GM12878 (cell line): ENCODE data around the gene RGS11. TPM values are rescaled to one million over a fixed set of nuclear protein-coding genes. Genes with fewer than 3 reads are reported as not detected.
A peak's percentile ranks its signal among the peaks of the same experiment; 100 is the strongest.

Source experiments
- ATAC-seq: fragments of 200-7000 bp; cut with Tn5 transposase; 3 replicates; pipeline ENCODE4 v1.9.1; 2020; ENCODE audit warnings: mild to moderate bottlenecking, moderate library complexity
- BruUV-seq: library from RNA; stranded (reverse); fragments of 400-500 nt; replicated peaks from 2 replicates; lab custom pipeline; 2021; lab: Mats Ljungman, UMichigan
- CTCF ChIA-PET: fragments of 300-600 bp; sonication (Branson Sonifier 250); formaldehyde crosslinking; extraction: SDS; loops from one replicate; lab custom pipeline; 2021; ENCODE audit warnings: inconsistent platforms; lab: Yijun Ruan, JAX
- POLR2A ChIA-PET: fragments of 350-600 bp; formaldehyde crosslinking; extraction: SDS; loops from one replicate; lab custom pipeline; 2021; ENCODE audit warnings: inconsistent platforms; lab: Charles Lee
- RAD21 ChIA-PET: fragments of 300-600 bp; sonication (Branson Sonifier 250); formaldehyde crosslinking; loops from one replicate; lab custom pipeline; 2023; ENCODE audit warnings: antibody characterized with exemption; ENCODE audit not compliant: unreplicated experiment; lab: Charles Lee
- SMC1A ChIA-PET: fragments of 300-600 bp; sonication (Branson Sonifier 250); formaldehyde crosslinking; loops from one replicate; lab custom pipeline; 2023; ENCODE audit not compliant: unreplicated experiment, uncharacterized antibody; lab: Charles Lee
- DNase-seq: peaks from one replicate; pipeline ENCODE4 v3.0.0-alpha.2; 2011; ENCODE audit warnings: low read depth, low spot score
- FAIRE-seq: peaks from 3 replicates; lab custom pipeline; 2011; peaks lifted over from hg19 to GRCh38; lab: Jason Lieb, UNC
- H2AFZ ChIP-seq: 2 replicates; pipeline ENCODE4 v1.6.0; 2011; ENCODE audit warnings: low read depth, low read length, control low read depth; ENCODE audit not compliant: control insufficient read depth
- H3K27ac ChIP-seq: 2 replicates; pipeline ENCODE4 v1.5.1; 2011; ENCODE audit warnings: control low read depth; ENCODE audit not compliant: control insufficient read depth, insufficient read depth
- H3K27me3 ChIP-seq, 2 experiments: replicated peaks in 1 of 2; 2 replicates each; pipeline versions ENCODE4 v1.6.0 to v1.6.1; 2011; ENCODE audit warnings: low read length in 1 of 2; ENCODE audit not compliant: control insufficient read depth in 2 of 2, insufficient read depth in 2 of 2
- H3K36me3 ChIP-seq, 2 experiments: 2 replicates each; pipeline ENCODE4 v1.5.1; 2011; ENCODE audit warnings: low read length in 1 of 2; ENCODE audit not compliant: control insufficient read depth in 2 of 2, insufficient read depth in 2 of 2
- H3K4me1 ChIP-seq: 2 replicates; pipeline ENCODE4 v1.6.1; 2011; ENCODE audit warnings: mild to moderate bottlenecking, low read length, moderate library complexity, mixed read lengths; ENCODE audit not compliant: control insufficient read depth, insufficient read depth
- H3K4me2 ChIP-seq: 2 replicates; pipeline ENCODE4 v1.6.0; 2011; ENCODE audit warnings: control low read depth; ENCODE audit not compliant: control insufficient read depth, insufficient read depth
- H3K4me3 ChIP-seq: fragments of 200-600 bp; sonication (generic); 2 replicates; pipeline ENCODE4 v1.5.1; 2016
- H3K79me2 ChIP-seq: 2 replicates; pipeline ENCODE4 v1.6.0; 2011; ENCODE audit warnings: low read length; ENCODE audit not compliant: control insufficient read depth, insufficient read depth
- H3K9ac ChIP-seq: 2 replicates; pipeline ENCODE4 v1.8.0; 2011; ENCODE audit warnings: low read length, control low read depth, mixed read lengths; ENCODE audit not compliant: control insufficient read depth, insufficient read depth
- H3K9me3 ChIP-seq: replicated peaks from 3 replicates; pipeline ENCODE4 v1.5.1; 2011; ENCODE audit warnings: mild to moderate bottlenecking, low read length; ENCODE audit not compliant: control insufficient read depth, insufficient read depth
- H4K20me1 ChIP-seq: 2 replicates; pipeline ENCODE4 v1.6.0; 2011; ENCODE audit not compliant: control insufficient read depth, insufficient read depth
- BCL11A ChIP-seq: IDR thresholded peaks from 2 replicates; pipeline ENCODE4 v1.6.1; 2011; ENCODE audit warnings: low read depth, low read length
- E2F4 ChIP-seq: IDR thresholded peaks from 2 replicates; pipeline ENCODE4 v1.6.1; 2012; ENCODE audit warnings: low read depth, low read length, improper control_type of control experiment
- ELK1 ChIP-seq: IDR thresholded peaks from 2 replicates; pipeline ENCODE4 v1.6.1; 2012; ENCODE audit warnings: low read depth, low read length, improper control_type of control experiment
- FOXM1 ChIP-seq: IDR thresholded peaks from 2 replicates; pipeline ENCODE4 v1.6.1; 2012; ENCODE audit warnings: low read depth, mild to moderate bottlenecking, inconsistent platforms, low read length, moderate library complexity
- GABPA ChIP-seq: IDR thresholded peaks from 2 replicates; pipeline ENCODE4 v1.6.1; 2014; ENCODE audit warnings: antibody characterized with exemption, low read depth, mild to moderate bottlenecking, inconsistent platforms
- MAX ChIP-seq: IDR thresholded peaks from 2 replicates; pipeline ENCODE4 v1.6.1; 2012; ENCODE audit warnings: low read depth, low read length, improper control_type of control experiment
- MTA3 ChIP-seq: IDR thresholded peaks from 2 replicates; pipeline ENCODE4 v1.6.1; 2012; ENCODE audit warnings: low read length, inconsistent platforms, borderline replicate concordance
- RELB ChIP-seq: fragments of 450-650 bp; IDR thresholded peaks from 2 replicates; pipeline ENCODE4 v1.6.1; 2017; ENCODE audit warnings: low read depth, mild to moderate bottlenecking, moderate library complexity
- SMARCA5 ChIP-seq: fragments of 450-650 bp; IDR thresholded peaks from 2 replicates; pipeline ENCODE4 v1.6.1; 2017; ENCODE audit warnings: mild to moderate bottlenecking
- USF1 ChIP-seq: IDR thresholded peaks from 2 replicates; pipeline ENCODE4 v1.6.1; 2011; ENCODE audit warnings: borderline replicate concordance, low read depth, mild to moderate bottlenecking, moderate library complexity, mixed read lengths, low read length; ENCODE audit not compliant: insufficient read depth; ENCODE audit errors: extremely low read length
- ZBTB40 ChIP-seq: fragments of 450-650 bp; IDR thresholded peaks from 2 replicates; pipeline ENCODE4 v1.6.1; 2016; ENCODE audit warnings: mild to moderate bottlenecking, moderate library complexity, borderline replicate concordance
- WGBS: methylation state at CpG from one replicate; pipeline ENCODE4 v1.1.6; 2016; ENCODE audit warnings: low lambda C conversion rate; ENCODE audit not compliant: insufficient replicate concordance, insufficient coverage; ENCODE audit errors: missing lambda C conversion rate; 5-methylcytosine and 5-hydroxymethylcytosine counted together
- in situ Hi-C: fragments of 300-500 bp; cut with MboI; formaldehyde crosslinking; loops from 9 replicates; pipeline ENCODE4 v1.14.3; 2018; ENCODE audit warnings: mixed read lengths
- intact Hi-C: fragments of 100-400 bp; cut with micrococcal nuclease; formaldehyde crosslinking; loops from one replicate; pipeline ENCODE4 v1.14.2; 2022; ENCODE audit not compliant: unreplicated experiment
- polyA plus RNA-seq, 11 experiments: library from polyadenylated mRNA; depleted of rRNA in 4 of 11; unstranded in 6 of 11; stranded (reverse) in 5 of 11; fragments of >200 nt; fragmentation: Nextera tagmentation in 4 of 11; fragmentation: Illumina TruSeq in 1 of 11; extraction: Ambion mirVana in 4 of 11; extraction: Trizol in 1 of 11; gene quantifications; 1 replicate in 1 of 11; 2 replicates in 10 of 11; pipeline versions ENCODE4 v1.2.1 to v1.2.3, GENCODE V29; 2011 to 2016; ENCODE audit warnings: inconsistent platforms in 2 of 11, missing spikeins in 2 of 11, low read depth in 1 of 11
- total RNA-seq, 4 experiments: library from RNA; depleted of rRNA in 3 of 4; stranded (reverse); fragments of >200 nt in 3 of 4; fragmentation: Illumina TruSeq in 1 of 4; extraction: Trizol in 1 of 4; gene quantifications; 2 replicates each; pipeline versions ENCODE4 v1.2.1 to v1.2.3, GENCODE V29; 2013 to 2021

Gene RGS11
- total and polyA plus RNA-seq, 10 of the 15 experiments (the other 5 are each of a cell fraction or from before 2014, with no cell fraction given), result 0.04 TPM; not detected in 9

- peak within 1 kb of the TSS; percentile 83 for H3K9ac ChIP-seq
- WGBS, result 1% methylated on average over 63 of the region's 85 CpGs
- H3K36me3 ChIP-seq, result no peaks in the 10 kb centered on the region
- H3K4me2 ChIP-seq, result peak within 1 kb of the TSS; percentile 99
- SMC1A ChIA-PET, result interaction anchor here (0.7 to 1.5 kb wide), 9 partner anchors 15 to 118 kb away, joined by 3 to 6 read pairs (median 4); partner anchors contain the start of gene AXIN1
- POLR2A ChIA-PET, result interaction anchor here (0.7 to 3.5 kb wide), 12 partner anchors 10 to 402 kb away, joined by 3 to 33 read pairs (median 4); partner anchors contain the start of gene MRPL28
- H3K4me1 ChIP-seq, result peaks cover 2% of the 10 kb centered on the region; the same call in 1 of the 2 replicates
- peak; percentile 77 for DNase-seq
- RAD21 ChIA-PET, result interaction anchor here (0.7 to 2.5 kb wide), 8 partner anchors 8 to 167 kb away, joined by 3 to 28 read pairs (median 4); partner anchors contain the start of genes AXIN1 and DECR2
- no peaks in the 10 kb centered on the region for H3K27me3 ChIP-seq
- peak; percentile 96 for ATAC-seq
- H3K9me3 ChIP-seq, result no peaks in the 10 kb centered on the region
- intact Hi-C loops, result loop anchor here (2.0 kb wide), 2 partner anchors 18 to 114 kb away; no protein-coding TSS in a partner anchor
- FAIRE-seq, result peak; percentile 75
- peak within 1 kb of the TSS; percentile 81 for H3K4me3 ChIP-seq
- BruUV-seq, result no TSS peak
- peaks cover 5% of the 10 kb centered on the region for H3K79me2 ChIP-seq
- CTCF ChIA-PET, result interaction anchor here (0.8 to 1.8 kb wide), 9 partner anchors 9 to 157 kb away, joined by 3 to 10 read pairs (median 4); partner anchors contain the start of gene MPG
- peak within 1 kb of the TSS; percentile 84 for H3K27ac ChIP-seq
- in situ Hi-C loops, result loop anchor here (5.0 kb wide), 1 partner anchor 113 kb away; no protein-coding TSS in a partner anchor
- peak within 1 kb of the TSS; percentile 99 for H2AFZ ChIP-seq
- no peaks in the 10 kb centered on the region for H4K20me1 ChIP-seq
- TF ChIP-seq E2F4, result no peak
- peak; percentile 43; the same call in 1 of the 2 replicates for TF ChIP-seq RELB
- no peak for TF ChIP-seq FOXM1
- no peak for TF ChIP-seq USF1
- peak; percentile 80 for TF ChIP-seq GABPA
- TF ChIP-seq BCL11A, result 0 out of 2 replicates have a peak, but pooled peaks have one; percentile 31
- peak; percentile 41 for TF ChIP-seq ELK1
- peak; percentile 80 for TF ChIP-seq SMARCA5
- no peak for TF ChIP-seq MTA3
- peak; percentile 10; the same call in 1 of the 2 replicates for TF ChIP-seq MAX
- peak; percentile 76; the same call in 1 of the 2 replicates for TF ChIP-seq ZBTB40
These were observed 41.1 kb downstream of the RGS11 start, which contains the start of gene FAM234A for GRCh38 chr16:234468-235305. Gene FAM234A, plus strand, starts transcription at chr16:234821. Its CDS starts 19,593 bp downstream, at chr16:254414.
